ENCODE measurements around the gene SMOC2.

The SMOC2 gene

DNA sequence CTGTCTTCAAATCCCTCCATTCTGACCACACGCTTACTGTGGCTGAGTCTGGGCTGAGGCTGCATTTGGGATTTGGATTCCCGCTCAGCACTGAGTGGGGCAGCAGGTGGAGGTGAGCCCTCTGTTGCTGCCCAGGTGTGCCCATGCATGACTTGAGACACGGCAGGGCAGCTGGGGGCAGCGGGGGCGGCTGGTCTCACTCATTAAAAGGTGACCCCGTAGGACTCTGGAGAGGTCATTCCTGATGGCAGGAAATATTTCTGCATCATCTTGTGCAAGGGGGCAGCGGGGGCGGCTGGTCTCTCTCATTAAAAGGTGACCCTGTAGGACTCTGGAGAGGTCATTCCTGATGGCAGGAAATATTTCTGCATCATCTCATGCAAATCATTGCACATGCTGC is 49.8 kb downstream of the SMOC2 start:
- no peak for DNase-seq

- no peak for DNase-seq
These were observed 53.0 kb downstream of the SMOC2 start for GRCh38 chr6:168493976-168494375.

DNA sequence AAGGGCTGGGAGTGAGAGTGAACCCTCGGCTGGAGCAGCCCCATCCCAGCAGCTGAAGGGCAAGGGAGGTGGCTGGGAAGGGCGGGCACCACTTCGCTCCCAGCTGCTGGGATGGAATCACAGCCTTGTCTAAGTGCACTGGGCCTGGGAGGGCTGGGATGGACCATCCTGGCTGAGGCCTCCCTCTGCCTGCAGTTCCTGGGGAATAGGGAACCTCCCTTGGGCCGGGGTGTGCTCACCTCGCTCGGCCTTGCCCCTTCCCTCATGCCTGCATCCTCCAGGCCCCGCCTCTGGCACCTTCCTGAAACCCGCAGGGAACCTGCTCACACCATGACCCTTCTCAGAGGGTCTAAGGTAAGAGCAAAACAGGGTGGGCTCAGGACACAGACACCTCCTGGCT is 53.7 kb downstream of the SMOC2 start:
- DNase-seq = no peak

DNA sequence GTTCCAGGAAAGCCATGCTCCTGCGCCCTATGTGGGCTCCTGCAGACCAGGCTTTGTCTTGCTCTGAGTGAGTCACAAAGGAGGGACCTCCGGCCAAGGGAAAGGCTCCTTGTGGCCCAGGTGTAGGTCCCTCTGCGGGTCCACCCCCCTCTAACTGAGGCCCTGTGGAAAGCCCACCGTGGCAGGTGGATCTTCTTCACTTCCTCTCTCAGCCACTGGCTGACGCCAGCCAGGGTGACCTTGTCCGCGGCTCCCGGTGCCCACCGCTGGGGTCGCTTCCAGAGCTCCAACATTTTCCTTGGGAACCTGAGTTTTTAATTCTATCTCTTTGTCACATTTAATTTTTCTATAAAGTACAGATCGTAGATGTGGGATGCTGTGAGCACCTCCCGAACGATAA is 54.1 kb downstream of the SMOC2 start:
- DNase-seq = no peak

DNA sequence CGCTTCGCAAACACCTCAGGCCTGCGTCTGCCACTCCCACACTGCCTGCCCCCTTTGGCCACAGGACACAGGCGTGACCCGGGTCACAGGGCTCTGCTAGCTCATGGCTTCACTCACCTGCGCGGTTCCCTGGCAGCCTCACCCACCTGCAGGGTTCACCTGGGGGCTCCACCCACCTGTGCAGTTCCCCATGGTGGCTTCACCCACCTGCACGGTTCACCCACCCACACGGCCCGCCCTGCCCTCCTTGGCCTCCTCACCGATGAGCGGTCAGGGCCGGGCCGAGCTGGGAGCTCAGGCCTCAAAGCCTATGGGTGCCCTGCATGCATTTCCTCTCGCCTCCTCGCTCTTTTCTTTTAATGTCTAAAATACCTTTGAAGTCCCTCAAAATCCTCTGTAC is 54.7 kb downstream of the SMOC2 start:
- DNase-seq = no peak

GRCh38 chr6:168496139-168496996 is 55.4 kb downstream of the SMOC2 start:
- DNase-seq = no peak

DNA sequence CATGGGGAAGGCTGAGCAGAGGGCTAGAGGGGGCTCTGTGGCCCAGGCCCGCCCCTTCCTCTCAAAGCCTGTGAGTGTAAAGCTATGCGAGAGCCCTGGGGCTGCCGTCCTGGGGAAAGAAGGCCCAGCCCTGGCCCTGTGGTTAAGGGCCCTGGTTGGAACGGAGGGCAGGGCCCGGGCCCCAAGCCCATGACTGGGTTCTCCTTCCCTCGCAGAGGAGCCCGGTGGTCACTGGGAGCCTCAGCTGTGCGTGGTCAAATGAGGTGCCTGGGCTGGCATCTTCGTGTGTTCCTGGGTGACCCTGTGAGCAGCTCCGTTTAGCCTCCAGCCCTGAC is 56.0 kb downstream of the SMOC2 start:
- no peak for DNase-seq

- DNase-seq = no peak
These were observed 56.4 kb downstream of the SMOC2 start for GRCh38 chr6:168497381-168497780.

DNA sequence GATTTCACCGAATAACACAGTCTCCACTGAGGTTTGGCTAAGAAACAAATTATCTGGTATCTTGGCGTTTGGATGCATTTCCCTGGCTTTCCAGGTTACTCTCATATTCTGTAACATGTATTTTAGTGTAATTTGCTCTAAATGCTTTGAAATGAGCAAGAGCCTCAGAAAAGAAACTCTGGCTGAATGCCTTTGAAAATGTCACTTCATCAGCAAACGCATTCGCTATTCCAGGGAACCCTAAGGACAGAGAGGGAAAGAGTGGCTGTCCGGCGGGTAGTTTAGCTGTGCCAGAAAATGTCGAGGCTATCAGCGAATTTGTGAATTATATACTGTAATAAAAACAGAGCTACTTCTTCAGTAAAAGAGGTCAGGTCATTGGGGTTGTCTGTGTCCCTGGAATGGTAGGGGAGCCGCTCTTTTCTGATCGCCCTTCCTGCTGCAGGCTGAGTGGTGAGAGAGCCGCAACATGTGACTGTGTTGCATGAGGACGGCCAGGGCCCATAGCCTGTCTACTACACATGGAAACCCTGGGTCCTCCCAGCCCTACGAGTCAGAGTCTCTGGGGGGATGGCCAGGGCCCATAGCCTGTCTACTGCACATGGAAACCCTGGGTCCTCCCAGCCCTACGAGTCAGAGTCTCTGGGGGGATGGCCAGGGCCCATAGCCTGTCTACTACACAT is 57.3 kb downstream of the SMOC2 start:
- no peak for DNase-seq

DNA sequence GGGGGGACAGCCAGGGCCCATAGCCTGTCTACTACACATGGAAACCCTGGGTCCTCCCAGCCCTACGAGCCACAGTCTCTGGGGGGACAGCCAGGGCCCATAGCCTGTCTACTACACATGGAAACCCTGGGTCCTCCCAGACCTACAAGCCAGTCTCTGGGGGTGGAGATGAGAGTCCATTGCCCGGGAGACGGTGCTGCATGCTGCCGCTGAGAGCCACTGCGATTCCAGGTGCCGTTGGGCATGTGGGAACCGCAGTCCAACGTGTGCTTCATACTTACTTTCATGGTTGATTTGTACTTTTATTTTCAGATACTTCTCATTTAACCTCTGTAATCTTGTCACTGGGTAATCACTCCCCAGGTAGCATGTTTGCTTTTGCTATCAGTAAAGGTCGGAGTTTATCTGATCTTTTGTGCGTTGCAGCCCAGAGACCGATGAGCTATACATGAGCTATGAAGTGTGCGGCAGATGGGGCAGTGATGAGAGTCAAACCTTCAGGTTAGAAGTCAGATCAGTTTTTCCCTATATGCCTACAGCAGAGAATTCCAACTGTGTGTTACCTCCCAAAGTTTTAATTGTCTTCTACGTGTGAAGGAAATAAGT is 58.2 kb downstream of the SMOC2 start:
- no peak for DNase-seq

- no peak for DNase-seq
These were observed 59.5 kb downstream of the SMOC2 start for GRCh38 chr6:168500519-168500918.

DNA sequence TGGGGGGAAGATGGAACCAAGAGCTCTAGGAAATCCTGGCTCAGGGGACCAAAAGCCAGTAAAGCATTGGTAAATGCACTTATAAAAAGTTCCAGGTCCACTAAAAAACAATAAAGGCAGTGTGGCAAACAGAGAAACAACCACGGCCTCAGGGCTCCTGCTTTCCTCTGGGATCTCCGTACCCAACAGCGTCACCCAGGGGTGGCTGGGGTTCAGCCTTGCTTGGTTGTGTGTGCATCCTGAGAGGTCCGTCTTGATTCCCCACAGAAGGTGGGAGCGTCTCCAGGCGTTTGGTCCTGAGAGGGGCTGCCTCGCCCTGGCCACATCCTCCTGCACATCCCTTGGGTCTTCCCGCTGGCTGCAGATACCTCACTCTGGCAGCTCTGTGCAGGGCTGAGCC is 60.6 kb downstream of the SMOC2 start:
- no peak for DNase-seq

- no peak for DNase-seq
These were observed 63.4 kb downstream of the SMOC2 start for GRCh38 chr6:168504366-168504765.

- DNase-seq = no peak
These were observed 65.5 kb downstream of the SMOC2 start for GRCh38 chr6:168506460-168506859.

GRCh38 chr6:168507297-168507696 is 66.3 kb downstream of the SMOC2 start:
- DNase-seq = no peak

DNA sequence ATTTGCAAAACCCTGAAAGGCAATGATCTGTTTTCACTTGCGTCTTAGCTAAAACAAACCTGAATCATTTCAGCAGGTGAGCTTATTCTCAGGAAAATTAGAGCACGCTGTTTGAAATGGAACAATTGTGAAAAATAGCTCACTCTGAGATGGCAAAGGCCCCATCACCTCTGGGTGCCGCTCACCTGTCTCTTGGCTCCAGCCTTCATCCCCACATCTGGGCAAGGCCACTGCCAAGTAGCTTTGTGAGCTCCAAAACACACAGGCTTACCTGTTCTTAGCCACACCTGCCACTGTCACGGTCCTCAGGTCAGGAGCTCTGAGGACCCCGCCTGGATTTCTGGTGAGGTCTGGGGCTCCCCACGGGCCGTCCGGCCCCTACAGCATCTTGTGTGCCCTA is 66.7 kb downstream of the SMOC2 start:
- no peak for DNase-seq

- DNase-seq = no peak
These were observed 67.9 kb downstream of the SMOC2 start for GRCh38 chr6:168508903-168509302.

- no peak for DNase-seq
These were observed 72.8 kb downstream of the SMOC2 start for GRCh38 chr6:168513766-168514165.

- no peak for DNase-seq
These were observed 73.2 kb downstream of the SMOC2 start for GRCh38 chr6:168514216-168514615.

GRCh38 chr6:168515376-168515775 is 74.4 kb downstream of the SMOC2 start:
- DNase-seq = no peak

- DNase-seq = no peak
These were observed 76.2 kb downstream of the SMOC2 start for GRCh38 chr6:168516944-168517741.

- DNase-seq = no peak
These were observed 76.9 kb downstream of the SMOC2 start for GRCh38 chr6:168517742-168518347.

DNA sequence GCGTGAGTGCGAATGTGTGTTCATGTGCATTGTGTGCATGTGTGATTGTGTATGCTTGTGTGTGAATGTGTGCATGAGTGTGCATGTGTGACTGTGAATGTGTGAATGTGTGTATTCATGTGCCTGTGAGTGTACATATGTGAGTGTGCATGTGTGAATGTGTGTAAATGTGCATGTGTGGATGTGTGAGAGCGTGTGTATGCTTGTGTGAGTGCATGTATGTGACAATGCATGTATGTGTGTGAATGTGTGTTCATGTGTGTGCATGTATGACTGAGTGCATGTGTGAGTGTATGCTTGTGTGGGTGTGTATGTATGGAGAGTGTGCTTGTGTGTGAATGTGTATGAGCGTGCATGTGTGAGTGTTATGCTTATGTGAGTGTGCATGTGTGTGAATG is 77.4 kb downstream of the SMOC2 start:
- no peak for DNase-seq
